GM12891 (cell line): Measurements from ENCODE around the gene TSPAN18.

Source experiments
- PAX5 ChIP-seq: IDR thresholded peaks from 2 replicates; pipeline ENCODE4 v1.6.1; 2011; ENCODE audit warnings: low read length, moderate library complexity, mild to moderate bottlenecking; ENCODE audit not compliant: insufficient read depth, severe bottlenecking
- POLR2A ChIP-seq: IDR thresholded peaks from 2 replicates; pipeline ENCODE4 v1.6.1; 2011; ENCODE audit warnings: low read depth, low read length, control low read depth
- TAF1 ChIP-seq: IDR thresholded peaks from 2 replicates; pipeline ENCODE4 v1.6.1; 2011; ENCODE audit warnings: low read depth, low read length, control low read depth

GRCh38 chr11:44934735-44935250 lies 208.0 kb downstream of the TSPAN18 start:
- TF ChIP-seq PAX5 = no peak
- no peak for TF ChIP-seq TAF1
- TF ChIP-seq POLR2A = no peak
